ENCODE measurements around the gene FOXA3. TPM values are rescaled to one million over a fixed set of nuclear protein-coding genes. Genes with fewer than 3 reads are reported as not detected.

FOXA3 gene
- total RNA-seq, 1 donor from 2014 or later = not detected

DNA sequence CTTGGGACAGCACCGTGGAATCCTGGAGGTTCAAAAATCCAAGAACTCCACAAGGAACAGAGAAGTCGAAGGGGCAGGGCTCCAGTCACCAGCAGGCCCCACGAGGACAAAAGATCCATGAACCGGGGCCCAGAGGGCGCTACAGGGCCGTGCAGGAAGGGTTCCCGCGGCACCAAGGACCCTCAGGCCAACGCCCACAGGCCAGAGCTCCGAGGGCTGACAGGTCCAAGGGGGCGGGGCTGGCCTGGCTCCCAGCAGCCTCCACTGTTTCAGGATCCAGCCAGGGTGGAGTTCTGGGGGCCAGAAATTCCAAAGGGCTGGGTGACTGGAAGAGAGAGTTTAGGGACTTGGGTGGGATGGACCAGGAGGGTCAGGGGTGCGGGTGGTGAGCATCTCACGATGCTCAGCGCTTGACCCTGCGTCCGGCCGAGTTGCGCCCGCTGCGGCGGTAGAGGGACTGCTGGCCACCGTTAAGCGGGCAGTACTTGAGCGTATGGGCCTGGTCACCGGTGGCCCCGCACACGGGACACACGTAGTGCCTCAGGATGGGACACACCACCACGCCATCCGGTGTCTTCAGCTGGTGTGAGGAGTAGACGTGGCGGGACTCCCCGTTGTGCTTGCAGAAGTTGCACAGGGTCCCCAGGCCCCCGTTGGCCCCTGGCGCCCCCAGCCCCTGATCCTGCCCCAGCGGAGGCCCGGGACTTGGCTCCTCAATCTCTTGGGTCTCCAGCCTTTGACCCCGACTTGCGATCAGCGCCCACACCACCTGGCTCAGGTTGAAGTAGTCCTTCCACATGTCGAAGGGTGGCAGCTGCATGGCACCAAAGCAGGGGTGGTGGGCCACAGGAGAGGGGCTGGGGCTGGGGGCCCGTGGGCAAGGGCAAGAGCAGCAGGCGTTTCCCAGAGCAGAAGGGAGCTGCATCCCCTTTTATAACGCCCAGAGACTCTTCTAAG, 50.0 kb downstream of the FOXA3 start, which contains the start of gene NANOS2:
Gene NANOS2, minus strand, starts transcription at position 905 of the 957 bp plus-strand sequence. Its CDS starts 85 bp downstream, at position 820.
- DNase-seq (ENCODE audit: low spot score in 2 of 2) (peak in 1 of 2 donors; percentile 22), FAIRE-seq (no peak)

DNA sequence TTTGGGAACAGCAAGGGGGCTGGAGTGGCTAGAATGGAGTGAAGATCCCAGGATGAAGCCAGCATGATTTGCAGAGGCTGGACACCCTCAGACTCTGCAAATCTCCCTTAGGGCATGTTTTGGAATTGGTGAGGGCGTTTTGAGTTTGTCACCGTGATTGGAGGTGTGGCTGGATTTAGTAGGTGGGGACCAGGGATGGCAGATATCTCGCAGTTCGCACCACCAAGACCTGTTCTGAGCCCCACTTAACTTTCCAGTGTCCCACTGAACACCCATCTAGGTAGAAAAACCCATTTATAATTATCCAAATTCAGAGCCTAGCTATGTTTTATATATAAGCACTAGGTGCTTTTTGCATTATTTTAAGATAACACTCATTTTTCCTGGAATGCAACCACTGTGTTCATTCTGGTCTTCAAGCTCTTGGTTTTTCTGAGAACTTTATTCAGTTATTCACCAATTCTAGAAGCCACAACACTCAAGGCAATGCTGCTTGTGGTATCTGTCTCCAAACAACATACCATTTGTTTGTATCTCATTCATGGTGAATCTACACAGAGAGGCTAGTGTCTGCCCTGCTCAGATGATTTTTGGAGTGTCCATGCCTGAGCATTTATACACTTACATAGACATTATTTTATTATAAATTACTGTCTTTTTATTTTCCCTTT, 53.4 kb downstream of the FOXA3 start:
- FAIRE-seq (peak; percentile 94), DNase-seq (ENCODE audit: low spot score in 2 of 2) (peak in 1 of 2 donors; percentile 66)

DNA sequence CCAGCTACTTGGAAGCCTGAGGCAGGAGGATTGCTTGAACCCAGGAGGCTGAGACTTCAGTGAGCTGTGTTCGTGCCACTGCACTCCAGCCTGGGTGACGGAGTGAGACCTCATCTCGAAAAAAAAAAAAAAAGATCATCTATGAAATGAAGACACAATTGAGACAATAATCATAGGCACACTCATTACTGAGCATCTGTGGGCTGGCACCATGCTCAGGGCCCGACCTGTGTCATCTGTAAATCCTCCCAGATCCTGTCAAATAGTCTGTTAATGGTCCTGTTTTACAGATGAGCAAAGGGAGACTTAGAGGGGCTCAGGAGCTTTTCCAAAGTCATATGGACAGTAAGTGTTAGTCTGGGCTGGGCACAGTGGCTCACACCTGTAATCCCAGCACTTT, 54.6 kb downstream of the FOXA3 start:
- DNase-seq (ENCODE audit: low spot score in 2 of 2) (no peak), FAIRE-seq (no peak)

DNA sequence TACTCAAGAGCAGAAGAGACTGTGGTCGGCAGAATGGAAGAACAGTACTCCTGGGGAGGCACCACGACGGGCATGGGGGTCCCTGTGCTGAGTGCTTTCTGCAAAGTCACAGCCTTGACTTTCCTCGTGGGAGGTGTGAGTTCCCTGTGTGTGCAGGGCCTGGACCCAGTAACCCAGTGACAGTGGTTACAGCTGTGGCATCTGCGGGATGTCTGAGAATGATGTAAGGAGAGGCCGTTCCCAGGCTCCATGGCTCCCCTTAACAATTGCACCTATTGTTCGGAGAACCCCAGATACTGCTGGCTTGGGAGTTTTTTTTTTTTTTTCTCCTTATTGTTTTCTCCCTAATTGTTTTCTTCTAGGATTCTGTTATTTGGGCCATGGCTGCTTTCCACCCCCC, 55.6 kb downstream of the FOXA3 start:
- DNase-seq (ENCODE audit: low spot score in 2 of 2) = no peak
- FAIRE-seq = no peak

DNA sequence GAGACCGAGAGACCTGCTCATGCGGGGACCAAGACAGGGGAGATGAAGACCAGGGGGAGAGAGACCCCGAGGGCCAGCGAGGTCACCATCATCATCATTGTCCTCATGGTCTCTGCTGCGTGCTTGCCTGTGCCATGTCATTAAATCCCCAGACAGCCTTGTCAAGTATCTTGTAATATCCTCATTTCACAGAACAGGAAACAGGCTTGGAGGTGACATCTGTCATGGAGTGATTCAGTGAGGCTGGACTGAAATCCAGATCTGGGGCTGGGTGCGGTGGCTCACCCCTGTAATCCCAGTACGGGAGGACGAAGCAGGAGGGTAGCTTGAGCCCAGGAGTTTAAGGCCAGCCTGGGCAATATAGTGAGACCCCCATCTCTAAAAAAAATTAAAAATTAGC, 56.3 kb downstream of the FOXA3 start:
- FAIRE-seq (no peak), DNase-seq (ENCODE audit: low spot score in 2 of 2) (no peak)

DNA sequence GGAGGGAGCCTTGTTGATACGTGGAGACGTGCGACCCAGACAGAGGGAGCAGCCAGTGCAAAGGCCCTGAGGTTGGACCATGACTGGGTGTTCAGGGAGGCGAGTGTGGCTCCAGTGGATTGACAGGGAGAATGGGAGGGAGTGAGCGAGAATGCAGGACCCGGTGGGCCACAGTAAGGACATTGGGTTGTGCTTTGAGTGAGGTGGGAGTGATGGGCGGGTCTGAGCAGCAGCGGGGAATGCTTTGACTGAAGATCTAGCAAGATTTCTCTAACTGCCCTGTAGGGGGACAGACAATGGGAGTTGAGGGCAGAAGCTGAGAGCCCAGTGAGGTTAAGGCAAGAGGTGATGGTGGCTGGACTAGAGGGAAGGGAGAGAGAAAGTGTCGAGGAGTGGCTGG, 58.2 kb downstream of the FOXA3 start:
- FAIRE-seq = no peak
- DNase-seq (ENCODE audit: low spot score in 2 of 2) = no peak

Other genes with a start within 250 kb of the FOXA3 start
- gene EML2, start 224.9 kb upstream of the FOXA3 start, total RNA-seq = 13.0 TPM
- 0.41 TPM for gene GIPR, start 196.1 kb upstream of the FOXA3 start, total RNA-seq
- 157 TPM for gene SNRPD2, start 172.4 kb upstream of the FOXA3 start, total RNA-seq
- 8.2 TPM for gene QPCTL, start 171.7 kb upstream of the FOXA3 start, total RNA-seq
- 13.9 TPM for gene FBXO46, start 133.4 kb upstream of the FOXA3 start, total RNA-seq
- not detected for gene MEIOSIN, start 130.9 kb upstream of the FOXA3 start, total RNA-seq
- 0.82 TPM for gene SIX5, start 95.1 kb upstream of the FOXA3 start, total RNA-seq
- 13.9 TPM for gene DMPK, start 81.8 kb upstream of the FOXA3 start, total RNA-seq
- gene DMWD, start 71.5 kb upstream of the FOXA3 start, total RNA-seq = 47.7 TPM
- gene RSPH6A, start 49.0 kb upstream of the FOXA3 start, total RNA-seq = not detected
- 18.3 TPM for gene SYMPK, start 1.2 kb upstream of the FOXA3 start, total RNA-seq
- gene IRF2BP1, start 21.8 kb downstream of the FOXA3 start, total RNA-seq = 36.7 TPM
- gene MYPOP, start 38.3 kb downstream of the FOXA3 start, total RNA-seq = 0.82 TPM
- not detected for gene NANOS2, start 50.5 kb downstream of the FOXA3 start, total RNA-seq
- gene NOVA2, start 109.5 kb downstream of the FOXA3 start, total RNA-seq = 8.6 TPM
- gene CCDC61, start 131.1 kb downstream of the FOXA3 start, total RNA-seq = 2.9 TPM
- gene PGLYRP1, start 158.7 kb downstream of the FOXA3 start, total RNA-seq = not detected
- gene IGFL4, start 176.7 kb downstream of the FOXA3 start, total RNA-seq = 0.82 TPM

Measured in frontal cortex (tissue), 4 donors.